Sigmoid colon (tissue), 7 donors: ENCODE measurements around the gene ZNF335. TPM values are rescaled to one million over a fixed set of nuclear protein-coding genes. Genes with fewer than 3 reads are reported as not detected.

ENCODE experiments used
- DNase-seq: peaks from one replicate; pipeline ENCODE4 v3.0.0-alpha.2; 2019
- H3K27ac ChIP-seq, 4 donors: fragments of 200-600 bp; sonication (generic); one replicate each; pipeline ENCODE4 v1.5.1; 2016 to 2019; ENCODE audit warnings: mild to moderate bottlenecking in 1 of 4
- H3K27me3 ChIP-seq, 3 donors: fragments of 200-600 bp; sonication (generic); one replicate each; pipeline ENCODE4 v1.5.1; 2019; ENCODE audit warnings: mild to moderate bottlenecking in 1 of 3
- H3K36me3 ChIP-seq, 4 donors: fragments of 200-600 bp; sonication (generic); one replicate each; pipeline ENCODE4 v1.5.1; 2016 to 2019
- H3K4me1 ChIP-seq, 4 donors: fragments of 200-600 bp; sonication (generic); one replicate each; pipeline ENCODE4 v1.5.1; 2017 to 2019
- H3K4me3 ChIP-seq, 4 donors: fragments of 200-600 bp; sonication (generic); one replicate each; pipeline ENCODE4 v1.5.1; 2017 to 2019; ENCODE audit warnings: mild to moderate bottlenecking in 2 of 4, moderate library complexity in 1 of 4
- H3K9me3 ChIP-seq, 4 donors: fragments of 200-600 bp in 3 of 4; sonication (generic) in 3 of 4; one replicate each; pipeline versions ENCODE4 v1.5.1 to v1.6.1; 2013 to 2019
- EP300 ChIP-seq, 4 donors: sonication (generic); formaldehyde crosslinking; IDR thresholded peaks; one replicate each; pipeline ENCODE4 v1.6.1; 2017; ENCODE audit warnings: antibody characterized with exemption in 4 of 4
- POLR2A ChIP-seq, 2 donors: fragments of 450-650 bp; IDR thresholded peaks; one replicate each; pipeline ENCODE4 v1.6.1; 2016; ENCODE audit warnings: antibody characterized with exemption in 2 of 2, mild to moderate bottlenecking in 2 of 2, moderate library complexity in 2 of 2
- POLR2AphosphoS5 ChIP-seq, 4 donors: sonication (generic); formaldehyde crosslinking; IDR thresholded peaks; one replicate each; pipeline ENCODE4 v1.6.1; 2017; ENCODE audit warnings: antibody characterized with exemption in 4 of 4
- WGBS, 2 donors: extraction: QIAGEN DNeasy Blood & Tissue Kit; methylation state at CpG; one replicate each; pipeline ENCODE4 v1.1.7; 2013; 5-methylcytosine and 5-hydroxymethylcytosine counted together
- intact Hi-C: fragments of 100-400 bp; cut with DNase I; formaldehyde crosslinking; loops from one replicate; pipeline ENCODE4 v1.15.1; 2023
- polyA plus RNA-seq, 3 donors: library from polyadenylated mRNA; stranded (reverse); fragments of 200-250 nt; gene quantifications; one replicate each; pipeline ENCODE4 v1.2.3, GENCODE V29; 2013
- total RNA-seq, 4 donors: library from RNA; depleted of rRNA; stranded (reverse); fragments of >200 nt; gene quantifications; one replicate each; pipeline ENCODE4 v1.1.0, GENCODE V29; 2016
- TF ChIP-seq, protein P1 (sequence below), 4 experiments: fragments of 450-650 bp in 3 of 4; fragments of 200-600 bp in 1 of 4; IDR thresholded peaks; one replicate each; pipeline ENCODE4 v1.5.1; 2016 to 2019; ENCODE audit warnings: antibody characterized with exemption in 4 of 4, mild to moderate bottlenecking in 3 of 4, moderate library complexity in 2 of 4
- donor health status: healthy with polysubstance abuse.
- donor health status: Bipolar disorder and iron deficiency.
- donor health status: healthy.

Gene ZNF335
- total and polyA plus RNA-seq, 7 donors = 5.4 to 24.4 (median 12.5) TPM

DNA sequence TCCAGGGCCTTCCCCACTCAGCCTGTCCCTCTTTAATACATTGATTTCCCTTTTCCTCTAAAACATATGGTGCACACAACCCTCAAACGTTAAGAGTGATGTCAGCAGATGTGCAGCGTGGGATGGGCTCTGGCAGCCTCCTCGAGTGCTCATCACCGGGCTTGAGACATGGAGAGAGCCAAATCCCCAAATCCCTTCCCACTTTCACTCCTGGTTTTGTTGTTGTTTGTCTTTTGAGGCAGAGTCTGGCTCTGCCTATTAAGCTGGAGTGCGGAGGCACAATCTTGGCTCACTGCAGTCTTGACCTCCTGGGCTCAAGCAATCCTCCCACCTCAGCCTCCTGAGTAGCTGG is 54.2 kb downstream of the ZNF335 start:
- DNase-seq = no peak
- TF ChIP-seq, protein P1, sequence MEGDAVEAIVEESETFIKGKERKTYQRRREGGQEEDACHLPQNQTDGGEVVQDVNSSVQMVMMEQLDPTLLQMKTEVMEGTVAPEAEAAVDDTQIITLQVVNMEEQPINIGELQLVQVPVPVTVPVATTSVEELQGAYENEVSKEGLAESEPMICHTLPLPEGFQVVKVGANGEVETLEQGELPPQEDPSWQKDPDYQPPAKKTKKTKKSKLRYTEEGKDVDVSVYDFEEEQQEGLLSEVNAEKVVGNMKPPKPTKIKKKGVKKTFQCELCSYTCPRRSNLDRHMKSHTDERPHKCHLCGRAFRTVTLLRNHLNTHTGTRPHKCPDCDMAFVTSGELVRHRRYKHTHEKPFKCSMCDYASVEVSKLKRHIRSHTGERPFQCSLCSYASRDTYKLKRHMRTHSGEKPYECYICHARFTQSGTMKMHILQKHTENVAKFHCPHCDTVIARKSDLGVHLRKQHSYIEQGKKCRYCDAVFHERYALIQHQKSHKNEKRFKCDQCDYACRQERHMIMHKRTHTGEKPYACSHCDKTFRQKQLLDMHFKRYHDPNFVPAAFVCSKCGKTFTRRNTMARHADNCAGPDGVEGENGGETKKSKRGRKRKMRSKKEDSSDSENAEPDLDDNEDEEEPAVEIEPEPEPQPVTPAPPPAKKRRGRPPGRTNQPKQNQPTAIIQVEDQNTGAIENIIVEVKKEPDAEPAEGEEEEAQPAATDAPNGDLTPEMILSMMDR (IDR thresholded peaks at IDR 0.05) = no peak
- no peak for TF ChIP-seq POLR2AphosphoS5 (IDR thresholded peaks at IDR 0.05)
- TF ChIP-seq EP300 (IDR thresholded peaks at IDR 0.05) = no peak
- 64 to 67% methylated on average over 5 of the region's 5 CpGs for WGBS, 2 donors

DNA sequence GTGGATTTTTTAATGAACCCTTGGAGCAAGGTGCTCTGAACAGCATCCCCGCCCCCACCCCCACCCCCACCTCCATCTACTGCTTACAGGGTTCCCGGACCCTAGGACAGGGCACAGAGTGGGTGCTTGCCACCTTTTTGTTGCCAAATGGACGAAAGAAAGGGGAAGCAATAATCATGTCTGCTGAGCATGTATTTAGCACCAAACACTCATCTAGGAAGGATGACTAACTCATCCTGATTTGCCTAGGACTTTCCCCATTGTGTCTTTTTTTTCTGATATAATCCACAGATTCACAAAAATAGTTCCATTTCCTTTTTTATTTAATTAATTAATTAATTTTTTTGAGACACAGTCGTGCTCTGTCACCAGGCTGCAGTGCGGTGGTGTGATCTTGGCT is 58.9 kb downstream of the ZNF335 start:
- no peaks in the 10 kb centered on the region for H3K36me3 ChIP-seq
- H3K4me3 ChIP-seq = no peak overlapping the region
- 64 to 68% methylated on average over 5 of the region's 5 CpGs for WGBS, 2 donors
- TF ChIP-seq POLR2AphosphoS5 (IDR thresholded peaks at IDR 0.05) = no peak
- TF ChIP-seq, protein P1 (IDR thresholded peaks at IDR 0.05) = no peak
- TF ChIP-seq POLR2A (IDR thresholded peaks at IDR 0.05) = no peak
- no peak for TF ChIP-seq EP300 (IDR thresholded peaks at IDR 0.05)
- peak overlapping the region in 2 of 4 donors; percentile 84 to 92 for H3K27ac ChIP-seq
- no peak for DNase-seq
- H3K27me3 ChIP-seq = no peaks in the 10 kb centered on the region
- intact Hi-C loops = no loop called here
- no peaks in the 10 kb centered on the region for H3K9me3 ChIP-seq
- peaks cover 0 to 26% (median 19%) of the 10 kb centered on the region in 4 donors for H3K4me1 ChIP-seq

More for the DNA sequence above, 54.2 kb downstream of the ZNF335 start:
- Histone ChIP-seq H3K4me3 (no peak overlapping the region), H3K36me3 (no peaks in the 10 kb centered on the region), H3K4me1 (peaks cover 0 to 24% (median 12%) of the 10 kb centered on the region in 4 donors), H3K27ac (peak overlapping the region; percentile 54 to 65 (median 56)), H3K27me3 (no peaks in the 10 kb centered on the region), H3K9me3 (no peaks in the 10 kb centered on the region)
- intact Hi-C loops = no loop called here

DNA sequence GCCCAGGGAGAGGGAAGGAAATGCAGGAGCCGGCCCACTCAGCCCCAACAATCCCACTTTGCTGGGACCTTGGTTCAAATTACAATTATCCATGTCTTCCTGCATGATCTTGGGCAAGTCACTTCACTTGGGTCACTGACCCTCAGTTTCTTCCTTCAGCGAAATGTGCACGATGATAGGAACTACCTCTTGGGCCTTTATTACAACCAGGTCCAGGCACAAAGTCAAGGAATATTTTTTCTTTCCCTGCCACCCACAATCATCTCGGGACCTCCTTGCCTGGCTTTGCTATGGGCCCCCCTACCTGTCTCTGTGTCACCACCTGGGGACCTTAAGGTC is 59.7 kb downstream of the ZNF335 start:
- peaks cover 0 to 5% (median 1%) of the 10 kb centered on the region in 4 donors for H3K36me3 ChIP-seq
- H3K4me3 ChIP-seq = peak overlapping the region; percentile 45 to 58 (median 50)
- intact Hi-C loops = no loop called here
- TF ChIP-seq POLR2AphosphoS5 (IDR thresholded peaks at IDR 0.05) (no peak), EP300 (IDR thresholded peaks at IDR 0.05) (no peak), POLR2A (IDR thresholded peaks at IDR 0.05) (no peak)
- TF ChIP-seq, protein P1 (IDR thresholded peaks at IDR 0.05) = no peak
- H3K27me3 ChIP-seq = no peaks in the 10 kb centered on the region
- H3K9me3 ChIP-seq = no peaks in the 10 kb centered on the region
- H3K27ac ChIP-seq = peak overlapping the region; percentile 82 to 92 (median 84)
- peaks cover 0 to 20% (median 19%) of the 10 kb centered on the region in 4 donors for H3K4me1 ChIP-seq
- WGBS, 2 donors = 34 to 44% methylated on average over 4 of the region's 4 CpGs
- no peak for DNase-seq

DNA sequence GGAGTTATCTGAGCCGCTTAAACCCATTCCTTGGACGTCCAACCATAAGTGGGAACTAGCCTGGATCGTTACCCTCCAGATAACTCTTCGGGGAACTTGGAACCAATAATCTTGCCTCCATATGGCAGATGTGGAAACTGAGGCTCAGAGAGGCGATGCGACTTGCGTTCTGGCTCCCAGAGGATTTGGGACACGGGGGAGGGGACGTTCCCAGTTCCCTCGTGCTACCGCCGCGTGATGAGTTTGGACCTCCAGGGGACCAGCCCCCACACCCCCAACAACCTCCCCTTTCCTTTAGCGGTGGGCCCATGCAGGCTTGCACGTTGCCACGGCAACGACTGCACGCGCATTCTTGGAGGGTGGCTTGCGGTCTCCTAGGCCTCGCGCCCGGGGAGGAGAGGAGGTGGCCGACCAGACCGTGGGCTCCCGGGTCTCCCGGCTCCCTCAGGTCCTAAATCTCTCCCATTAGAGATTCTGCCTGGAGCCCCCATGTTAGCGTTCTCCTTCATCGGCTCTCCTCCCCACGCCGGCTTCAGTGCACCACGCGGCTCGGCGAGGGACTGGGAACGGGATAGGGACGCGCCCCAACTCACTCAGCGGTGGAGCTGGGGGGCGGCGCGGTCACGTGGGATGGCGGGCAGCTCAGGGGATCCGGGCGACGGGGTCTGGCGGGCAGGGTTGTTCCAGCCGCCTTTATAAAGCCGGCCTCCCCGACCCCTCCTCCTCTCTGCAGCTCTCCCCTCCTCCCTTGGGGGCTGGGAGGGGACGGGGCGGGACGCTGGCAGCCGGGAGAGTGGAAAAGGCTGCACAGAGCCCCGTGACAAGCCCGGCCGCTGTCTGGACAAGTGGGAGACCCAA is 60.3 kb downstream of the ZNF335 start, which contains the start of gene PLTP:
PLTP (minus strand) TSS at position 670 of the 858 bp plus-strand sequence. CDS start 703 bp downstream, outside the sequence.
- H3K27ac ChIP-seq = peak within 1 kb of the TSS; percentile 82 to 92 (median 84)
- H3K36me3 ChIP-seq = peaks cover 0 to 5% (median 2%) of the 10 kb centered on the region in 4 donors
- TF ChIP-seq, protein P1 (IDR thresholded peaks at IDR 0.05) = no peak
- TF ChIP-seq POLR2A (IDR thresholded peaks at IDR 0.05) = peak; percentile 45 to 49
- TF ChIP-seq EP300 (IDR thresholded peaks at IDR 0.05) = no peak
- peak; percentile 49 to 81 (median 74) for TF ChIP-seq POLR2AphosphoS5 (IDR thresholded peaks at IDR 0.05)
- no peaks in the 10 kb centered on the region for H3K9me3 ChIP-seq
- peak within 1 kb of the TSS; percentile 45 to 58 (median 50) for H3K4me3 ChIP-seq
- peak; percentile 92 for DNase-seq
- WGBS, 2 donors = 1 to 2% methylated on average over 58 of the region's 58 CpGs
- H3K4me1 ChIP-seq = peaks cover 0 to 20% (median 19%) of the 10 kb centered on the region in 4 donors
- intact Hi-C loops = loop anchor here (1.0 kb wide), 1 partner anchor 22 kb away; no protein-coding TSS in a partner anchor
- no peaks in the 10 kb centered on the region for H3K27me3 ChIP-seq
